NCI-H1092 (cell line): ENCODE data around the gene SPOCK1.

Experiments
- DNase-seq: peaks from one replicate; lab custom pipeline; 2025; lab: John Stamatoyannopoulos, UW

The SPOCK1 gene

DNA sequence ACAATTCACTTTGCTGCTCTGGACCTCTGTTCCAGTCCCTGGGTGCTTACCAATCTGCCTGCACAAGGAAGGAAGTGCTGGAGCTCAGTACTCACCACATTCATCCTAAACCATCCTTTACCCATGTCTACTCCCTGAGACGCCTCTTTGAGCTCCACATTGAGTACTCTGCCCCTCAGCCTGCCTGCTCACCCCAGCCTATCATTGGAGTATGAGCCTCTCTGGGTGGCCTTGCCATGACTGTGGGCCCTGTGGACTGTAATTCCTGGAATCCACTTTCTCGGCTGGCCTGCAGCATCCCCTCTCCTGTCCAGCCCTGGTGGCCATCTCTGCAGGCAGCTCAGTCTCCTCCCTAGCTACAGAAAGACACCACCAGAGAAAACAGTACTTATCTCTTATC is 428.6 kb downstream of the SPOCK1 start:
- DNase-seq, result no peak

GRCh38 chr5:137069358-137069757 is 429.8 kb downstream of the SPOCK1 start:
- DNase-seq, result no peak

- DNase-seq, result no peak
These were observed 437.7 kb downstream of the SPOCK1 start for GRCh38 chr5:137061382-137061781.

DNA sequence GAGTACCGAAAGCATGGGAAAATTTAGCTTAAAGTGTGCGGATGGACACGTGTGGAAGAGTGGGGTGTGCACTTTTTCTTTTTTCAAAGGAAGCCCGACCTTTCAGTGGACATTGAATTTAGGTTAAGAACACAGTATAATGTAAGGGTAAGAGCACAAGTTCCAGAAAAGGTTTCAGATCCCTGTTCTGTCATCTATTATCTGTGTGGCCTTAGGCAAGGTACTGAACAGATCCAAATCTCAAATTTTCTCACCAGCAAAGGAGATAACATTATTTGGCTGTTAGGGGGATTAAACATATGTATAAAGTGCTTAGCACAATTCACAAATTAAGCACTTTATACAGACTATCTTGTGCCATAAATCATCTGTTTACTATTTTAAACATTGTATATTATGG is 441.0 kb downstream of the SPOCK1 start:
- DNase-seq, result no peak

- DNase-seq, result no peak
These were observed 442.4 kb downstream of the SPOCK1 start for GRCh38 chr5:137056676-137057075.

GRCh38 chr5:137055271-137055872 is 443.8 kb downstream of the SPOCK1 start:
- no peak for DNase-seq

DNA sequence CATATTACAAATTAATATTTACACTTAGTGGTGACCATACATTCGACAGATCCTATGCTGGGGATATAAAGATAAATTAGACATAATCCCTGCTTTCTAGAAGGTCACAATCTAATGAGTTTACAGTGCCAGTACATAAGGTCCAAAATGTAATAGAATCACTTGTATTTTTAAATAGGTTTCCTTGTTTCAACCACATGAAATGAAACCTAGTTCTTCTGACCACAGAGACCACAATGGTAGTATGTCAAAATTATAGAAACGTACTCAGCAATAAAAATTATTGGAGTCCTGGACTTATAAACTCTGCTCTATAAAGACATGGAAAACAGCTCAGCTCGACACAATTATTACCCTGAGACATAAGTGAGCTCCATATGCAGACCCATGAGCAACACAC is 444.3 kb downstream of the SPOCK1 start:
- no peak for DNase-seq

DNA sequence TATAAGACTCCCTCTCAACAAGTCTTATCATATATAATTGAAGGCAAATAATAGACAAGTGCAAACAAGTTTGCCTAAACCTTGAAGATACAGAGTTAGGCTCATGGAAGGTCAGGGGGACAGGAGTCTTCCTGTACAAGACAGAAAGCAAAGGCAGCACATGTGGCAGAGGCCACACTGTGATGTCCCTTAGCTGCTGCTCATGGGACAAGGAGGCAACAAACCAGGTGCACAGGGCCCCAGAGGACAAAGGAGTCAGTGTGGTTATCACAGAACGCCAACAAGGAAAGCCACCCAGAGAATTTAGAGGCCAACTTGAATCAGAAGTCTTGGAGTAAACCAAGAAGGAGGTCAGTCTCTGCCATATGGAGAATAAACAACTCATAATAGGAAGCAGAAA is 444.8 kb downstream of the SPOCK1 start:
- DNase-seq, result no peak

GRCh38 chr5:137051161-137051560 is 448.0 kb downstream of the SPOCK1 start:
- no peak for DNase-seq

DNA sequence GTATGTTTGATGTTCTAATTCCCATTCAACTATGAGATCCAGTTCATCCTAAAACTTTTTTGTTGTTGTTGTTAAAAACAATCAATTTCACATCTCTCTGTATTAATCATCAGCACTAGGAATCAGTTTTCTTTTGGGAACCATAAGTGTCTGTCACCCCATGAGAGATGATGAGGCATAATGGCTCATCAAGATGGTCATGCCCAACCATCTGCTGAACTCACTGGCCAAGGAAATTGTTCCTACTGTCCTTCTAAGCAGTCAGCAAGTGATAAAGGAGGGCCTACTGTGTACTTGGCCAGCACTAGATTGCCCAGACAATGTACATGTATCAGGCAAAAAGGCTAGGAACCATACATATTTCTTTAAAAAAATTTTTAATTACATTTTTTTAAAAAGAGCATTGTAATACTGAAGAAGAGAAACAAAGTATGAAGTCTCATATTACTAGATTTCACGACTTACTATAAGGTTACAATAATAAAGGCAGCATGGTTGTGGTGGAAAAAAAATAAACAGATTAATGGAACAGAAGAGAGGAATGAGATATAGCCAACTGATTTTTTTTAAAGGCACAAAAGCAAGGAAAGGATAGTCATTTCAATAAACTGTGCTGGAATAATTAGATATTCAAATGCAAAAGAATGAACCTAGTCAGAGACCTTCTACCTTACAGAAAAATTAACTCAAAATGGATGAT is 458.3 kb downstream of the SPOCK1 start:
- DNase-seq, result no peak

GRCh38 chr5:137040024-137040423 is 459.1 kb downstream of the SPOCK1 start:
- peak; percentile 76 for DNase-seq

GRCh38 chr5:137037848-137038247 is 461.3 kb downstream of the SPOCK1 start:
- no peak for DNase-seq

DNA sequence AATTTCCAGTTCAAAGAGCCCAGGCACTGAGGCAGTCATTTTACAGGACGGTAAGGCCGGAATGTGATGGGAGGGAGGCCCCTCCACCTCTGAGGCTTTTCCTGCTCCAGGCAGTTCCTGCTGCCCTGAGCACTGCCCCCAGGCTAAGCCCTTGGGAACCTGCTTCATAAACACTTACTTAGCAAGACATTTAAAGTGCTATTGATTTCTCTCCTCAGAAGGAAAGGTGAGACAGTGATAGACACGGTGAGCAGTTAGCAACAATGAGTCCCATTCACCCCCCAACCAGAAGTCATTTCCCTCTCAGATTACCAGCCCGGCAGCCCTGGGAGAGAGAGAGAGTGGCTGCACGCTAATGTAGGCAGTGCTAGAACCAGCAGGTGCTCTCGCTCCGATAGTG is 462.5 kb downstream of the SPOCK1 start:
- DNase-seq, result peak; percentile 59

- no peak for DNase-seq
These were observed 463.6 kb downstream of the SPOCK1 start for GRCh38 chr5:137035480-137035878.

- DNase-seq, result no peak
These were observed 464.2 kb downstream of the SPOCK1 start for GRCh38 chr5:137034764-137035479.

- DNase-seq, result no peak
These were observed 464.9 kb downstream of the SPOCK1 start for GRCh38 chr5:137034213-137034612.

- no peak for DNase-seq
These were observed 466.2 kb downstream of the SPOCK1 start for GRCh38 chr5:137032929-137033328.

GRCh38 chr5:137027758-137028157 is 471.4 kb downstream of the SPOCK1 start:
- no peak for DNase-seq

GRCh38 chr5:137026296-137026695 is 472.8 kb downstream of the SPOCK1 start:
- DNase-seq, result no peak

GRCh38 chr5:137024044-137024443 is 475.1 kb downstream of the SPOCK1 start:
- DNase-seq, result no peak

DNA sequence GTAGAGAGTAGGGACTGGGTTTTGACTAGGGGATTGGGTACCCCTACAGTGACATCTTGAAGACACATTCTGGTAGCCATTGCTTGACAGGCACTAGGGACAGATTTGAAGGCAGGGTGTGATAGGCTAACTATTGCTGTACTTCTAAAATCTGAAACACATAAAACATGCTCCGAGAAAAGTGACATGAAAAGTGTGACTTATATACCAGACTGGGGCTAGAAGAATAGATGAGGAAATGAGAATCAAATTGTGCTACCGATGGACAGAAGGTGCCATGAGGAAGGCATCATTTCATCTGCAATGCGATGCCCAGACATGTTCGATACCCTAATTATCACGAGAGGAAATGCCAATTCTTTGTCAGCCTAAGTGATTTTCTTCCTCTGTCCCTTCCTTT is 475.8 kb downstream of the SPOCK1 start:
- no peak for DNase-seq

GRCh38 chr5:137022725-137023124 is 476.4 kb downstream of the SPOCK1 start:
- no peak for DNase-seq

GRCh38 chr5:137022043-137022442 is 477.1 kb downstream of the SPOCK1 start:
- DNase-seq, result no peak
